Keratinocyte (primary cell): ENCODE results near the gene SLC41A1.

Source experiments
- CTCF ChIP-seq, 3 experiments: IDR thresholded peaks in 1 of 3; conservative IDR thresholded peaks in 1 of 3; optimal IDR thresholded peaks in 1 of 3; 2 replicates in 2 of 3; 3 replicates in 1 of 3; pipeline versions ENCODE3 to v1.5.1; 2011; ENCODE audit warnings: low read length in 3 of 3, mild to moderate bottlenecking in 3 of 3, moderate library complexity in 2 of 3, control low read depth in 1 of 3, inconsistent platforms in 1 of 3; ENCODE audit not compliant: insufficient read depth in 2 of 3; ENCODE audit errors: extremely low read depth in 1 of 3
- EZH2 ChIP-seq: IDR thresholded peaks from one replicate; pipeline ENCODE4 v1.6.1; 2012; ENCODE audit warnings: inconsistent platforms, mild to moderate bottlenecking, low read length, moderate library complexity

DNA sequence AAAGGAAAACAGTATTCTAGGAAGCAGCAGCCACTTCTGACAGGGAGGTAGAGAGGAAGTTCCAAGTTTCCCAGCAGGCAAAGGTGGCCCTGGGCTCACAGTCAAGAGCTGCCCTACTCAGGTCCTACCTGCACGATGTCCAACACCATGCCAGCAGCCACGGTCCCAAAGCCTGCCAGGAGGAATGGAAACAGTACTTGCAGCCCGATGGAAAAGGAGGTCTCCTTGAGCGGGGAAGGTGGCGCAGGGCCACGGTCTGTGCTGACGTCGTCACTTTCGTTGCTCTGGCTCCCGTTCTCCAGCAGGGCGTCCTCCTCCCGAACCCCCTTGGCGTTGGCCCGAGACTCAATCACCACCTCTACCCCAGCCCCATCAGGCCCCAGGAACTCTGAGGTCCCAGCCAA is 3.1 kb downstream of the SLC41A1 start:
- TF ChIP-seq CTCF (optimal IDR thresholded peaks at IDR 0.05 in 1 of 3, IDR thresholded peaks at IDR 0.05 in 1 of 3, conservative IDR thresholded peaks at IDR 0.05 in 1 of 3; ENCODE audit: extremely low read depth in 1 of 3, insufficient read depth in 2 of 3, low read length in 3 of 3) (no peak), EZH2 (no peak)
